SK-N-SH treated with all-trans-retinoic acid at 6 μM for 48 hours (cell line): ENCODE results near the gene CCDC69.

Source experiments
- CSDC2 ChIP-seq: fragments of 250-450 bp; sonication (Bioruptor Pico); IDR thresholded peaks from 2 replicates; pipeline ENCODE4 v1.5.0; 2020; ENCODE audit warnings: mild to moderate bottlenecking, moderate library complexity
- CSRNP3 ChIP-seq: fragments of 250-450 bp; sonication (Bioruptor Pico); IDR thresholded peaks from 2 replicates; pipeline ENCODE4 v1.5.1; 2021; ENCODE audit warnings: mild to moderate bottlenecking, moderate library complexity
- OSR1 ChIP-seq: fragments of 250-450 bp; sonication (Bioruptor Pico); IDR thresholded peaks from 2 replicates; pipeline ENCODE4 v1.8.0; 2022; ENCODE audit warnings: moderate library complexity, mild to moderate bottlenecking, inconsistent platforms
- PATZ1 ChIP-seq: fragments of 250-450 bp; sonication (Bioruptor Pico); IDR thresholded peaks from 2 replicates; pipeline ENCODE4 v1.8.0; 2020; ENCODE audit warnings: mild to moderate bottlenecking, moderate library complexity, borderline replicate concordance
- POU6F1 ChIP-seq: fragments of 250-450 bp; sonication (Bioruptor Pico); IDR thresholded peaks from 2 replicates; pipeline ENCODE4 v1.8.0; 2021; ENCODE audit warnings: low read depth, mild to moderate bottlenecking, moderate library complexity, borderline replicate concordance

- TF ChIP-seq POU6F1 (no peak), CSRNP3 (CRISPR knock-in tag) (no peak), PATZ1 (CRISPR knock-in tag) (no peak), CSDC2 (no peak), OSR1 (CRISPR knock-in tag) (no peak)
Measured at GRCh38 chr5:151141535-151141934, 82.4 kb downstream of the CCDC69 start.
